Stimulated activated naive B cell treated with anti-CD40 and anti-IgM and Interleukin-4, amounts not matched to agents 10 μg/mL and 1 μg/mL and 100 μg/mL, for 72 hours (primary cell): ENCODE data around the gene NT5C3B.

ENCODE experiments used
- ATAC-seq, 2 donors: fragments of 150-1000 bp; cut with Tn5 transposase; replicated peaks; 2 replicates each; pipeline ENCODE4 v1.10.0; 2021; ENCODE audit warnings: moderate library complexity in 1 of 2
- DNase-seq: peaks from one replicate; pipeline ENCODE4 v3.0.0; 2021
- H3K27ac Mint-ChIP-seq: one replicate; pipeline ENCODE4 v1.8.0; 2022; ENCODE audit warnings: mild to moderate bottlenecking, mixed read lengths
- H3K27me3 Mint-ChIP-seq, 2 donors: one replicate each; pipeline ENCODE4 v1.8.0; 2022; ENCODE audit warnings: mixed read lengths in 2 of 2
- H3K36me3 Mint-ChIP-seq, 2 donors: one replicate each; pipeline ENCODE4 v1.8.0; 2022; ENCODE audit warnings: mixed read lengths in 2 of 2, mild to moderate bottlenecking in 1 of 2
- H3K4me1 Mint-ChIP-seq, 2 donors: one replicate each; pipeline ENCODE4 v1.8.0; 2022; ENCODE audit warnings: mixed read lengths in 2 of 2, mild to moderate bottlenecking in 1 of 2
- H3K4me3 Mint-ChIP-seq, 2 donors: one replicate each; pipeline ENCODE4 v1.8.0; 2022; ENCODE audit warnings: mild to moderate bottlenecking in 2 of 2, mixed read lengths in 2 of 2, moderate library complexity in 1 of 2
- H3K9me3 Mint-ChIP-seq, 2 donors: one replicate each; pipeline ENCODE4 v1.8.0; 2022; ENCODE audit warnings: mixed read lengths in 2 of 2, mild to moderate bottlenecking in 1 of 2

Gene NT5C3B

DNA sequence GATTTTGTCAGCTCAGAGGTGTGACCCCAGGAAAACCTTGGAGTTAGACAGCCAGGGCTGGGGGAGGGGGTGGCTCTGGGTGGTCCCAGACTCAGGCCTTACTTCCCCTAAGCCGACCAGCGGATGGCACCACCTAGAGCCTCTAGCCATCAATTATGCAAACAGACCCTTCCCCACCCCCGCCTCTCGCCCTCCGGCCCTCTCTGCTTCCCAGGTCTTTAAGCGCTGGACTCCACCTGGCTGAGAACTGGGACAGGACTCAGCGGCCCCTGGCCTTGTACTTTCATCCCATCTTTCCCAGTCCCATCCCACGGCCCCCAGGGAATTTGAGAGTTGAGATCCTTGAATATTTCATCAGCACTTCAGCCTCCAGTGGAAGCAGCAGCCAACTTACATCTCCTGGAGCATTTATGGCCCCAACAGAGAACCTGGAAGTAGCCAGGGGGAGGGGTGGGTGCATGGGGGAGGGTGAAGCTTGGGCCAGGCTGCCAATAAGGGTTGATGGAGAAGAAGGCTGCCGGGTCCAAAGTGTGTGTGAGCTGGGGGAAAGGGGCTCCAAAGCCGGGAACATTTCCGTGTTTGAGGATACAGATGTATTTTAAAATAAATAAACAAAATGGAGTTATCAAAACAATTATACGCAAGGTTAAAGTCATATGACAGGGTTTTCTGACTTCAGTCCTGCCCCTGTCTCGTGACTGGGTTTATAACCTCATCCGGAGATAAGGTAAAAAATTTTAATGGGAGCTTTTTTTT, 42.1 kb downstream of the NT5C3B start:
- Mint-ChIP-seq H3K27ac (no peak overlapping the region), H3K4me1 (peaks cover 0 to 4% of the 10 kb centered on the region in 2 donors), H3K36me3 (no peaks in the 10 kb centered on the region), H3K27me3 (no peaks in the 10 kb centered on the region), H3K9me3 (no peaks in the 10 kb centered on the region), H3K4me3 (no peak overlapping the region)
- ATAC-seq (no peak), DNase-seq (no peak)

DNA sequence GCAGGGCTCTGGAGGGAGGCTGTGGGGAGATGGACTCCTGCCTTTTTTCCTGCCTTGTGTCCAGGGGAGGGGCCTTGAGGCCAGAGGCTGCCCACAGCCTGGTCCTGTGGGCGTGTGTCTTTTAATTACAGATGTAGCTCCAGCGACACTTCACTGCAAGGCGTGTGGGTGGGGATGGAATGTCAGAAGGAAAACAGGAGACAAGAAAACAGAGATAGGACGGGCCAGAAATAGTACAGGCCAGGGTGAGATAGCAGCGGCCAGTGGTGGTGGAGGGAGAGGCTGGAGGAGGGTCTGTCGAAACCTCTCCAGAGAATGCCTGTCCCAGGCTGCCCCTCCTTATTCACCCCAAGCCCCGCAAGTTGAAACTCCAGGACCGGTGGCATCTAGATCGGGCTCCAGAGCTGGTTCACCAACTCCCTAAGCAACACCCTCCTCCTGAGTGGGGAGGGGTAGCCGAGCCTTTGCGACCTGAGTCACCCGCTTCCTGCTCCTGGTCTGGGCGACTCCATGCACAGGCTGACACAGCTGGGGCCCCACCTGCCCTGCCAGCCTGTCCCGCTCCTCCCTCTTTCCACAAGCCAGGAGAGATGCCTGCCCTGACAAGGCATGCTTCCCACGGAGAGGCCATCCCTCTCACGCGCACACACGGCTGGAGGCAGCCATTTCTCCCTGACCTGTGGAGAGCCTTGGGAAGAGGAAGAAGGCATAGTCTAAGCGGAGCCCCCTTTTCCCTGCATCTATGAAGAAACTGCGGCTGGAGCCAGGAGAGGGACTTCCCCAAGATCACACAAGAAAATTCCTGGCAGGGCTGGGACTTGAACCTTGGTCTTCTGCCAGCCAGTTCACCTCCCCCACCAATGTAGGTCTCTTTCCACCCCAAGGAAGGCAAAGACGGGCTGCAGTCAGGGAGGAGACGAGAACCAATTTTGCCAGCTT, 42.9 kb downstream of the NT5C3B start:
- Mint-ChIP-seq H3K27me3 (no peaks in the 10 kb centered on the region), H3K4me3 (no peak overlapping the region), H3K9me3 (no peaks in the 10 kb centered on the region), H3K4me1 (peaks cover 0 to 8% of the 10 kb centered on the region in 2 donors), H3K27ac (no peak overlapping the region), H3K36me3 (no peaks in the 10 kb centered on the region)
- ATAC-seq: no peak
- DNase-seq: no peak

DNA sequence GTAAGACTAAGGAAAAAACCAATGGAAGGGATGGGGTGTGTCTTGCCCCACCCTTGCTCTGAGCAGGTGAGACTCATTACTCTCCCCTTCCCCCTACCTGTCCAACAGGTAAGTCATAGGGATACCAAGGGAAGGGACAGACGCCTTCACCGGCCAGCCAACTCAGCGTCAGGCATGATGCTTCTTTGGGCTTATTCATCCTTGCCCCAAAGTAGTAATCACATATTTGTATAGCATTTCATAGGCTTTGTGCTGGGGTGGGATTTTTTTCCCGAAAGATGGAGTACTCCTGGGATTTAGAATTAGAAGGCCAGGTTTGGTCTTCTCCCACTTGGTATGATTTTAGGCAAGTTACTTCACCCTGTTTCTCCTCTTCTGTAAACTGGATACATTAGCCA, 49.0 kb downstream of the NT5C3B start:
- DNase-seq: no peak
- Mint-ChIP-seq H3K4me3 (peak overlapping the region; percentile 47 to 80), H3K27me3 (no peaks in the 10 kb centered on the region), H3K36me3 (no peaks in the 10 kb centered on the region), H3K9me3 (no peaks in the 10 kb centered on the region), H3K27ac (no peak overlapping the region), H3K4me1 (peaks cover 33 to 50% of the 10 kb centered on the region in 2 donors)
- ATAC-seq: no peak

DNA sequence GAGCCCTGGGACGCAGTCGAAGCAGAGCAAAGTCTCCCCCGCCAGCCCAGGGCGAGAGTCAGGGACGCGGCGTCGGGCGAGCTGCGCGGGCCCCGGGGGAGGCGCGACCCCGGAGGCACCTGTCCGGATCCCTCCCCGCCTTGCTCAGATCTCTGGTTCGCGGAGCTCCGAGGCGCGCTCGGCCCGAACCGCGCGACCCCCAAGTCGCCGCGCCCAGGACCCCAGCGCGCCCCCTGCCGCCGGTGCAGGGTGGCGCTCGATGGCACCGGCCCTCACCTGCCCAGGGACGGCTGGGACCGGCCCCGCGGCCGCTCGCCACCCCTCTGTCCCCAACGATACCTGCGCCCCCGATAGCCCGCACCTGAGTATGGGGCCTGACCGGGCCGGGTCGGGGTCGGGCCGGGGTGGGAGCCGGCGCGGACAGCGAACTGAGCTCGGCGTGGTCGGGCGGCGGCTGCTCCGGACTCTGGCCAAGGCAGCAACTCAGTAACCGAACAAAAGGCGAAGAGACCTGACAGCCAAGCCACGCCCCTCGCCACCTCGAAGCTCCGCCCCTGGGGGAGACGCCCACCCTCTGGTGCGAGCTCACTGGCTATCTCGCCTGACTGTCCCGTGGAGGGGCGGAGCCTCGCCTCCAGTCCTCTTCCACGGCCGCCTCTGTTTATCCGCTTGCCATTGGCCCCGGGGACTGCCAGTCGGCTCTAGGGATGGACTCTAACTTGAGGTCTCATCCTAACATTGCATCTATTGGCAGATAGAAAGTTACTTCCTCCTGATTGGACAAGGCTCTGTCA, 49.6 kb downstream of the NT5C3B start, which contains the start of gene JUP:
TSS of gene JUP (minus strand) at position 485 of the 794 bp plus-strand sequence. CDS start 14,857 bp downstream, outside the sequence.
- DNase-seq (peak; percentile 98), ATAC-seq (peak; percentile 93 to 94)
- Mint-ChIP-seq H3K4me3 (peak within 1 kb of the TSS; percentile 77 to 80), H3K9me3 (no peaks in the 10 kb centered on the region), H3K27ac (peak within 1 kb of the TSS; percentile 1), H3K36me3 (no peaks in the 10 kb centered on the region), H3K27me3 (no peaks in the 10 kb centered on the region), H3K4me1 (peaks cover 39 to 56% of the 10 kb centered on the region in 2 donors)

DNA sequence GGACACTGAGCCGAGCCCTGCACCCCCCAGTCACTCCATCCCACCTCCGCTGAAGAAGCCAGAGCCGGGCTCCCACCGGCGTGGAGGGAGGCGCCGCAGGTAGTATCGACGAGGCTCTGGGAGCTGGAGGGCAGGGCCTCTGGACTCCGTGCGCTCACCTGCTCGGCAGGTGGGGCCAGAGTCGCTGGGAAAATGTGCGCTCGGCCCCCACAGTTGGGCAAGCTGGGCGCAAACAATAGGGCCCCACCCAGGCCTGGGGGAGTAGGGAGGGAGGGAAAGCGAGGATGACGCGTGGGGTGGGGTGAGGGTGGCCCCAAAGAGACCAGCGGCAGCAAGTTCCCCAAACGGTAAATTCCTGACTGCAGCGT, 50.2 kb downstream of the NT5C3B start:
- Mint-ChIP-seq H3K36me3 (no peaks in the 10 kb centered on the region), H3K27me3 (no peaks in the 10 kb centered on the region), H3K9me3 (no peaks in the 10 kb centered on the region), H3K4me1 (peaks cover 39 to 59% of the 10 kb centered on the region in 2 donors), H3K27ac (no peak overlapping the region), H3K4me3 (peak overlapping the region; percentile 77 to 80)
- ATAC-seq (peak; percentile 1), DNase-seq (no peak)

DNA sequence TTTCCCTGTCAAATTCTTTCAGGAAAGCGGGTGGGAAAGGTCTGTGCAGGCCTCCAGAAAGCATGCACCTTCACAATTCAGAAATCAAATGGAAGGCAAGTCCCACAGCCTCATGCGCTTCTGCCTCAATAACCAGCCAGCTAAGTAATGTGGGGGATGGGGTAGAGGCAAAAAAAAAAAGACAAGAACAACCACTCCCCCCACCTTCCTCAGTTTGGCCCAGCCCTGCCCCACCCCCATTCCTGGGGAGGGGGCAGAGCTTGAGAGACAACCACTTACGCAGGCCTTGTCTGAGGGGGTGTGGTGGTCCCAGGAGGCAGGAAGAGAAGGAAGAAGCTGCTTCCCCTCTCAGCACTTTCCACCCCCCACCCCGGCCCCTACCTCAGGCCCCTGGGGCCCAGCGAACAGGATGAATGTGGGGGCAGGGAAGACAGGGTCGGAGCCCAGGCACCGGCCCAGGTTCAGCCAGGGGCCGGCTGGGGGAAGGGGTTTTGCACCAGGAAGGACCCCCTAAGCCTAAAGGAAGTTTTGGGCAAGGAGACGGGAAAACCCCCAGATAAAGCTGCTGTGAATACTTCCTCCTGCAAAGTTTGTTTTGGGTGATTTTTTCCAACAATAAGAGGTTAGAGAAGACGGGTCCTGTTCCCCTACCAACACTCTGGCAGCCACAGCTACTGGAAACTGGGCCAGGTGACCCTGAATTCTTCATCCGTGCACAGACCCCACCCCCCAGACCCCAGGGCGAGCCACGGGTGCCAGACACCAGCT, 50.8 kb downstream of the NT5C3B start:
- DNase-seq (no peak), ATAC-seq (peak in 1 of 2 donors; percentile 0)
- Mint-ChIP-seq H3K4me3 (peak overlapping the region; percentile 77 to 80), H3K27me3 (no peaks in the 10 kb centered on the region), H3K36me3 (no peaks in the 10 kb centered on the region), H3K27ac (peak overlapping the region; percentile 1), H3K4me1 (peaks cover 39 to 59% of the 10 kb centered on the region in 2 donors), H3K9me3 (no peaks in the 10 kb centered on the region)

DNA sequence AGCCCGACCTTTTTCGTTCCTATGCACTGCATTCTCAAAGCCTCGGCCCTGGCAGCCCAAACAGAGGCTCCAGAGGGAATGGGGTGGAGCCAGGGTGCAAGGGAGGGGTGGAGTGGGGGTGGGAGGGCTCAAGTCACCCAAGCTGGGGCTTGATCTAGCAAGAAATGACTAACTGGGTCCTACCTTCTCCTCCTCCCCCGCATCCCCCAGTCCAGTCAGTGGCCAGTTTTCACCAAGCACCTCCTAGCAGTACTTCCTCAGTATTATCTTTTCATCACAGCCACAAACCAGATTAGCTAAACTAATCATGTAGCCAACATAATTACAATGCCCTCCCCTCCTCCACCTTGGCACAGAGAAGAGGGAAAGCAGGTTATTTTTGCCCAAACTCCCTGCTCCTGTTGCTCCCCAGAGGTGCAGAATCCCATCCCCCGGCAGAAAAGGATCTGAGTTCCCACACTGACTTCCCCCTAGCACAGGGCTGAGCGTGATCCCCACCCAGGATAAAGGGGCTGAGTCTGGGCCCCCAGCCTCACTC, 51.8 kb downstream of the NT5C3B start:
- H3K9me3 Mint-ChIP-seq: no peaks in the 10 kb centered on the region
- H3K27ac Mint-ChIP-seq: no peak overlapping the region
- H3K27me3 Mint-ChIP-seq: no peaks in the 10 kb centered on the region
- H3K4me3 Mint-ChIP-seq: peak overlapping the region; percentile 77 to 80
- ATAC-seq (peak; percentile 12 to 22), DNase-seq (no peak)
- peaks cover 39 to 62% of the 10 kb centered on the region in 2 donors for H3K4me1 Mint-ChIP-seq
- H3K36me3 Mint-ChIP-seq: no peaks in the 10 kb centered on the region

DNA sequence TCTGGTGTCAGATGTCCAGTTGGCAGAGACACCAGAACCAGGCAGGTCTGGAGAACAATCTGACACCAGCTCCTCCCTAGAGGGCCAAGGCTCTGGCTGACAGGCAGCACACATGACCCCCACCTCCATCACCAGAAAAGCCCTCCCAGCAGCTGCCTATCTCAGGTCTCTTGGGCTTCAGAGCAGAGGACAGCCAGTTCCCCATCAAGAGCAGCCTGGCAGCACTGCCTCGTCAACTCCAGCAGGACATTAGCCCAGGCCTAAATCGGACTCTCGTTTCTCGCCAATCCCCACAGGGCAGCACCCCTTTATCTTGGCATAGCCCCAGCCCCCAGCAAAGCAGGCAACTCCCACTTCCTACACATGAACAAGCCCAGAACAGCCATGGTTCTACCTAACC, 53.9 kb downstream of the NT5C3B start:
- H3K4me1 Mint-ChIP-seq: peaks cover 32 to 69% of the 10 kb centered on the region in 2 donors
- peak overlapping the region; percentile 60 for H3K27ac Mint-ChIP-seq

DNA sequence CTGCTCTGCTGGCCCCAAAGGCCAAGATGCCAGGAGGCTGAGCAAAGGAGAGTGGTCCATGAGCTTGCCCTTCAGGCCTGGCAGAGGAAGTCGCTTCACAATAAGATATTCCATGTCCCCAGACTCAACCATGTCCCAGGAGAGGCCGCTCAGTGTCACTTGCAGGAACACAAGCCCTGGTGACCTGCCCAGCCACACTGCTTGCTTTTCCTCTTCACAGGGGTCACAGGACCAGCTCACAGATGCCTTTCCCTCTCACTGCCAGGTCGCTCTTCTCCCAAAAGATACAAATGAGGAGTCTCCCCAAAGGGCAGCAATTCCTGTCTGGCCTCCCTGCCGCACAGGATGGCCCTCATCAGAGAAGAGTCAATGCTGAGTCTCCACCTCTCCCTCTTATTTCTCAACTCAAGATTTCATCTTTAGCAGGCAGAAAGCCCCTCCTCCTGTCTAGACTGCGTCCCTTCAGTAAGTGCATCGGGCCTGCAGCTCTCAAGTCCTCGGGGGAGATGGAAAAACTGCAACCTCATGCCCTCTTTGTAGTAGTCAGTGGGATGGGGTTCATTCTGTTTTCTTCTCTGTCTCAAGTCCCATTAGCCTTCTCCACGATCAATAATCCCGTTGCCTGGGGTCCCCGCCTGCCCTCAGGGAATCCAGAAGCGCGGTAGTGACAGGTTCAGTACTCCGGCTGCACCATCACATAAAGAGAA, 54.5 kb downstream of the NT5C3B start:
- ATAC-seq: no peak
- DNase-seq: no peak
- peaks cover 32 to 64% of the 10 kb centered on the region in 2 donors for H3K4me1 Mint-ChIP-seq
- no peaks in the 10 kb centered on the region for H3K36me3 Mint-ChIP-seq
- H3K27ac Mint-ChIP-seq: peak overlapping the region; percentile 60
- no peaks in the 10 kb centered on the region for H3K9me3 Mint-ChIP-seq
- H3K27me3 Mint-ChIP-seq: no peaks in the 10 kb centered on the region
- H3K4me3 Mint-ChIP-seq: no peak overlapping the region

More for the DNA sequence above, 53.9 kb downstream of the NT5C3B start:
- Mint-ChIP-seq H3K36me3 (no peaks in the 10 kb centered on the region), H3K9me3 (no peaks in the 10 kb centered on the region), H3K27me3 (no peaks in the 10 kb centered on the region), H3K4me3 (no peak overlapping the region)
- no peak for ATAC-seq
- no peak for DNase-seq

DNA sequence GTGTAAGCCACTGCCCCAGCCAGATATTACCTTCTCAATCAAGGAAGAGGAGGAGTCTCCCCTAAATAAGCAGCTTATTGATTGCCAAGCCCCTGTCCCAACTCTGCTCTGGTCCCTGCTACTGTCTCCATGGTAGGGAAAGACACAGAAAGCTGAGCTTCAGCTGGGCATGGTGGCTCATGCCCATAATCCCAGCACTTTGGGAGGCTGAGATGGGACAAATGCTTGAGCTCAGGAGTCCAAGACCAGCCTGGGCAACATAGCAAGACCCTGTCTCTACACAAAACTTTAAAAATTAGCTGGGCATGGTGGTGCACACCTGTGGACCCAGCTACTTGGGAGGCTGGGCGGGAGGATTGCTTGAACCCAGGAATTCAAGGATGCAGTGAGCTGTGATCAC, 56.1 kb downstream of the NT5C3B start:
- H3K4me1 Mint-ChIP-seq: peaks cover 26 to 55% of the 10 kb centered on the region in 2 donors
- DNase-seq (no peak), ATAC-seq (no peak)
- no peaks in the 10 kb centered on the region for H3K27me3 Mint-ChIP-seq
- H3K9me3 Mint-ChIP-seq: no peaks in the 10 kb centered on the region
- no peak overlapping the region for H3K27ac Mint-ChIP-seq
- H3K36me3 Mint-ChIP-seq: peaks cover 0 to 3% of the 10 kb centered on the region in 2 donors
- H3K4me3 Mint-ChIP-seq: no peak overlapping the region

DNA sequence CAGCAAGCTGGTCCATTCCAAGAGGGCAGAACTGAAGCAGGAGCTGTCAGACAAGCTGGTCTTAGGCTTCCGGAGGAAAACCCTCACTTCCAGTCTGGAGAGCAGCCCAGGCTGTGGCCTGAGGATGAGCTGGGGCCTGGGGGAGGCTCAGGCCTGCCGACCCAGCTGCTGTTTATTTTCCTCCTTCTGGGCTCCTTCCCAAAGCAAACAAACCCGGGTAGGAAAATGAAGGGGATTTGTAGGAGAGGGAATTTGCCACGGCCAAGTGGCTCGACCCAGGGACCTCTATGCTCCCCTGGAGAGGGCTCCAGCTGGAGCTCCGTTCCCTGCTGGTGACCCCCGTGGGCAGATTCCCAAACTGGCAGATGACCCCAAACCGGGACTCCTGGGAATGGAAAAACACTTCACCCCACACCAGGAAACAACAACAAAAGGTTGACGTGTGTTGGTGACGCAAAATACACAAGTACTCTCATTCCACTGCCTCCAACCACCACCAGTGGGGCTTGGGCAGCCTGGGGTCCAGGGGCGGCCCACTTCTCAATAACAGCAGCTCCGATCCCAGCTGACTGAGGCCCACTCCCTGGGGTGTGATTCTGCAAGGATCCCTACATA, 58.4 kb downstream of the NT5C3B start:
- ATAC-seq (no peak), DNase-seq (no peak)
- H3K4me1 Mint-ChIP-seq: peaks cover 18 to 42% of the 10 kb centered on the region in 2 donors
- H3K4me3 Mint-ChIP-seq: no peak overlapping the region
- H3K27me3 Mint-ChIP-seq: no peaks in the 10 kb centered on the region
- H3K36me3 Mint-ChIP-seq: peaks cover 0 to 3% of the 10 kb centered on the region in 2 donors
- H3K27ac Mint-ChIP-seq: no peak overlapping the region
- H3K9me3 Mint-ChIP-seq: no peaks in the 10 kb centered on the region

DNA sequence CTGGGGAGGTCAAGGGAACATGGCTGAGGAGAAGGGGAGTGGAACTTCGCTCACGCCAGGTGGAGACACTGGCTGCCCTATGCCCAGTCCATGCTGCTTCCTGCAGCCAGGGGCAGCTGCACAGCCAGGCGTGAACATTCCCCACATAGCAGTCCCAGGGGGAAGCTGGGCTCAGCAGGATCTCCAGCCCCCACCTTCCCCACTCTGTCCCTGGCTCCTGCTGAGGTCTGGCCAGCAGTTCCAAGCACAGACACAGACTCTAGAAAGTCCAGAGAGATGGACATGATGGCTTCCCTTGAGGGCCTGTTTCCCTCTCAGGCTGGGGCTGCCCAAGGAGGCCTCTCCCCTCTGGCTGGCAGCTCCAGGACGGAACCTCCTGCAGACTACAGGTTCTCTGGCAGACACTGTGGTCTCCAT, 58.9 kb downstream of the NT5C3B start:
- ATAC-seq: no peak
- no peak overlapping the region for H3K4me3 Mint-ChIP-seq
- no peaks in the 10 kb centered on the region for H3K9me3 Mint-ChIP-seq
- no peak overlapping the region for H3K27ac Mint-ChIP-seq
- no peak for DNase-seq
- peaks cover 0 to 3% of the 10 kb centered on the region in 2 donors for H3K36me3 Mint-ChIP-seq
- peaks cover 17 to 41% of the 10 kb centered on the region in 2 donors for H3K4me1 Mint-ChIP-seq
- H3K27me3 Mint-ChIP-seq: no peaks in the 10 kb centered on the region
